NCI-H82 treated with DMSO at 0.1 percent for 48 hours (cell line): ENCODE data around the gene CCDC61.

Source experiments
- DNase-seq: peaks from one replicate; lab custom pipeline; 2025; ENCODE audit not compliant: unreplicated experiment; lab: John Stamatoyannopoulos, UW

CCDC61 gene

GRCh38 chr19:46015687-46016425 is 20.6 kb downstream of the CCDC61 start:
- DNase-seq = no peak

- DNase-seq = peak; percentile 45
These were observed 21.3 kb downstream of the CCDC61 start for GRCh38 chr19:46016426-46017094.

- DNase-seq = no peak
These were observed 21.8 kb downstream of the CCDC61 start for GRCh38 chr19:46017095-46017429.

GRCh38 chr19:46017874-46018675 is 22.8 kb downstream of the CCDC61 start:
- no peak for DNase-seq

GRCh38 chr19:46018729-46019251 is 23.5 kb downstream of the CCDC61 start:
- DNase-seq = no peak

GRCh38 chr19:46019270-46019669 is 24.0 kb downstream of the CCDC61 start:
- no peak for DNase-seq

- DNase-seq = no peak
These were observed 25.5 kb downstream of the CCDC61 start for GRCh38 chr19:46020819-46021125.

GRCh38 chr19:46021531-46022041 is 26.3 kb downstream of the CCDC61 start:
- DNase-seq = no peak

- DNase-seq = no peak
These were observed 26.8 kb downstream of the CCDC61 start for GRCh38 chr19:46022061-46022430.

- DNase-seq = no peak
These were observed 27.4 kb downstream of the CCDC61 start, which contains the start of gene PGLYRP1 for GRCh38 chr19:46022431-46023310. TSS of gene PGLYRP1 (minus strand) at chr19:46023053. CDS start at chr19:46023021, 32 bp downstream.

- DNase-seq = no peak
These were observed 28.1 kb downstream of the CCDC61 start for GRCh38 chr19:46023311-46023779.

- DNase-seq = no peak
These were observed 30.6 kb downstream of the CCDC61 start for GRCh38 chr19:46025835-46026234.

GRCh38 chr19:46030812-46031550 is 35.7 kb downstream of the CCDC61 start:
- DNase-seq = no peak

GRCh38 chr19:46031781-46032596 is 36.7 kb downstream of the CCDC61 start:
- DNase-seq = no peak

- no peak for DNase-seq
These were observed 37.3 kb downstream of the CCDC61 start for GRCh38 chr19:46032597-46033025.

- DNase-seq = no peak
These were observed 38.1 kb downstream of the CCDC61 start for GRCh38 chr19:46033401-46033800.

- no peak for DNase-seq
These were observed 40.3 kb downstream of the CCDC61 start for GRCh38 chr19:46035546-46035945.

GRCh38 chr19:46035986-46036743 is 40.9 kb downstream of the CCDC61 start:
- DNase-seq = no peak
